Naive B cell (primary cell): Measurements from ENCODE around the gene SLC25A43. TPM values are rescaled to one million over a fixed set of nuclear protein-coding genes. Genes with fewer than 3 reads are reported as not detected.

Experiments used
- ATAC-seq, 2 donors: fragments of 150-1000 bp; cut with Tn5 transposase; 2 replicates each; pipeline ENCODE4 v1.10.0; 2021; ENCODE audit warnings: low read depth in 2 of 2, mild to moderate bottlenecking in 2 of 2, moderate library complexity in 2 of 2
- DNase-seq: peaks from one replicate; pipeline ENCODE4 v3.0.0; 2022
- H3K27ac Mint-ChIP-seq, 6 donors: one replicate each; pipeline ENCODE4 v1.8.0; 2020 to 2022; ENCODE audit warnings: mild to moderate bottlenecking in 6 of 6, mixed read lengths in 6 of 6, moderate library complexity in 5 of 6, inconsistent platforms in 2 of 6
- H3K27me3 Mint-ChIP-seq, 3 donors: one replicate each; pipeline ENCODE4 v1.8.0; 2021 to 2022; ENCODE audit warnings: mixed read lengths in 3 of 3, mild to moderate bottlenecking in 1 of 3
- H3K36me3 Mint-ChIP-seq, 2 donors: one replicate each; pipeline ENCODE4 v1.8.0; 2020 to 2022; ENCODE audit warnings: mixed read lengths in 2 of 2, inconsistent platforms in 1 of 2, mild to moderate bottlenecking in 1 of 2
- H3K4me1 Mint-ChIP-seq, 3 donors: one replicate each; pipeline ENCODE4 v1.8.0; 2020 to 2022; ENCODE audit warnings: mixed read lengths in 3 of 3, inconsistent platforms in 1 of 3, mild to moderate bottlenecking in 1 of 3, moderate library complexity in 1 of 3
- H3K4me3 Mint-ChIP-seq, 8 donors: one replicate each; pipeline ENCODE4 v1.8.0; 2020 to 2022; ENCODE audit warnings: mild to moderate bottlenecking in 8 of 8, mixed read lengths in 8 of 8, moderate library complexity in 8 of 8, inconsistent platforms in 2 of 8
- H3K9me3 Mint-ChIP-seq, 7 donors: one replicate each; pipeline ENCODE4 v1.8.0; 2020 to 2022; ENCODE audit warnings: mixed read lengths in 7 of 7, mild to moderate bottlenecking in 5 of 7, inconsistent platforms in 2 of 7, moderate library complexity in 1 of 7
- polyA plus RNA-seq, 6 donors: library from polyadenylated mRNA; unstranded; fragments of 300-500 nt; fragmentation: Illumina TruSeq; gene quantifications; one replicate each; pipeline ENCODE4 v1.2.3, GENCODE V29; 2021; ENCODE audit warnings: low read depth in 6 of 6

SLC25A43 gene
- polyA plus RNA-seq, 6 donors from 2014 or later: 9.3 to 15.3 (median 12.5) TPM

DNA sequence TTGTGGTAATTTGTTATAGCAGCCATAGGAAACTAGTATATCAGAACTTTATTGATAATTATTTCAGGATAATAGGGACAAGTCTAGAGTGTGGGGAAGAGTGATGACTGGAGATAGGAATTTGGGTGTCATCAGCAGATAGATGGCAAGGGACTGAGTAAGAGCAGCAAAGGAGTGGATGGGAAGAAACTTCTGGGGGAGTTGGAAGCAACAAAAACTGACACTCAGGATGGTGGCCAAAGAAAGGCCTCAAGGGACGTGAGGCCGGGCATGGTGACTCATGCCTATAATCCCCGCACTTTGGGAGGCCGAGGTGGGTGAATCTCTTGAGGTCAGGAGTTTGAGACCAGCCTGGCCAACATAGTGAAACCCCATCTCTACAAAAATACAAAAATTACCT, 60.0 kb downstream of the SLC25A43 start:
- Mint-ChIP-seq H3K4me3 (no peak overlapping the region), H3K9me3 (peaks cover 0 to 2% (median 0%) of the 10 kb centered on the region in 7 donors), H3K4me1 (peaks cover 0 to 5% (median 5%) of the 10 kb centered on the region in 3 donors), H3K27ac (no peak overlapping the region), H3K27me3 (no peaks in the 10 kb centered on the region), H3K36me3 (peaks cover 3 to 13% of the 10 kb centered on the region in 2 donors)
- ATAC-seq: no peak
- no peak for DNase-seq

DNA sequence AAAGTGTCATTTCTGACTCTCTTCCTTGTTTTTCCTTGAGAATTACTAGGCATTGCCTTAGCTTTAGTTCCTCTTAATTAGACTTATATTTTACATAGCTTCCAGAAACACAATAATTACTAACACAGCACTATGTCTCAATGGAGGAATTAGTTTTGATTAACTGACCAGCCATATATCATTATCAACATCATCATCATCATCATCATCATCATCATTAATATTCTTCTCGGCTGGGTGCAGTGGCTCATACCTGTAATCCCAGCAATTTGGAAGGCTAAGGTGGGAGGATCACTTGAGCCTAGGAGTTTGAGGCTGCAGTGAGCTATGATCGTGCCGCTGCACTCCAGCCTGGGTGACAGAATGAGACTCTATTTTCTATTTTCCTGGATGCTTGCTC, 66.4 kb downstream of the SLC25A43 start:
- Mint-ChIP-seq H3K4me3 (peak overlapping the region in 1 of 8 donors; percentile 56), H3K27me3 (no peaks in the 10 kb centered on the region), H3K36me3 (no peaks in the 10 kb centered on the region), H3K4me1 (peaks cover 5 to 11% (median 11%) of the 10 kb centered on the region in 3 donors), H3K9me3 (no peaks in the 10 kb centered on the region), H3K27ac (peak overlapping the region in 1 of 6 donors; percentile 12)
- no peak for DNase-seq
- ATAC-seq: no peak

GRCh38 chrX:119466970-119467369, 67.8 kb downstream of the SLC25A43 start:
- Mint-ChIP-seq H3K27me3 (no peaks in the 10 kb centered on the region), H3K4me3 (peak overlapping the region in 2 of 8 donors; percentile 19 to 96), H3K9me3 (no peaks in the 10 kb centered on the region), H3K36me3 (no peaks in the 10 kb centered on the region), H3K27ac (peak overlapping the region in 2 of 6 donors; percentile 19 to 24), H3K4me1 (peaks cover 5 to 11% (median 11%) of the 10 kb centered on the region in 3 donors)
- DNase-seq: no peak
- no peak for ATAC-seq

GRCh38 chrX:119467433-119467832, 68.3 kb downstream of the SLC25A43 start:
- DNase-seq (no peak), ATAC-seq (no peak)
- peaks cover 5 to 11% (median 11%) of the 10 kb centered on the region in 3 donors for H3K4me1 Mint-ChIP-seq
- H3K36me3 Mint-ChIP-seq: no peaks in the 10 kb centered on the region
- peak overlapping the region in 3 of 6 donors; percentile 19 to 91 (median 81) for H3K27ac Mint-ChIP-seq
- H3K4me3 Mint-ChIP-seq: peak overlapping the region in 4 of 8 donors; percentile 35 to 96 (median 90)
- no peaks in the 10 kb centered on the region for H3K9me3 Mint-ChIP-seq
- no peaks in the 10 kb centered on the region for H3K27me3 Mint-ChIP-seq

- Mint-ChIP-seq H3K9me3 (no peaks in the 10 kb centered on the region), H3K27ac (peak within 1 kb of the TSS; percentile 91 to 98 (median 97)), H3K4me3 (peak within 1 kb of the TSS; percentile 86 to 96 (median 92)), H3K36me3 (no peaks in the 10 kb centered on the region), H3K27me3 (no peaks in the 10 kb centered on the region), H3K4me1 (peaks cover 5 to 11% (median 11%) of the 10 kb centered on the region in 3 donors)
- peak; percentile 80 to 81 for ATAC-seq
- DNase-seq: peak; percentile 83
These were observed 68.9 kb downstream of the SLC25A43 start, which contains the start of gene SLC25A5 for GRCh38 chrX:119467842-119468550. SLC25A5 (plus strand) TSS chrX:119468444; CDS start chrX:119468516, 72 bp downstream.

GRCh38 chrX:119468551-119469312, 69.6 kb downstream of the SLC25A43 start:
- ATAC-seq: peak; percentile 70 to 71

DNA sequence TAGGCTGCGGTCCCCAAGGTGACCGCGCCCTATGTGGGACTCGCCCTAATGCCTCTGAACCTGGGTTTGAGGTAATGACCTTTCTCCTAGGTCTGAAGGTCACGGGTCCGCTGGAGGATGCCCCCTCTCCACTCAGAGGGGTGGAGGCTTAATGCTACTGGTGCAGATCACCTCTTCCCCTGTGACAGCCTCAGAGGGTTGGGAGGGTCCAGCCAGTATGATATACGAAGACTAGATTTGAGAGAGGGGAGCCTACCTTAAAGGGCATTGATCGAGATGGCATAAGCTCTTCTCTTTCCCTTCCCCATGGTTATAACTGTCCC, 70.1 kb downstream of the SLC25A43 start:
- no peak for DNase-seq
- Mint-ChIP-seq H3K4me3 (peak overlapping the region; percentile 86 to 96 (median 92)), H3K9me3 (no peaks in the 10 kb centered on the region), H3K4me1 (peaks cover 5 to 11% (median 11%) of the 10 kb centered on the region in 3 donors), H3K36me3 (no peaks in the 10 kb centered on the region), H3K27me3 (no peaks in the 10 kb centered on the region), H3K27ac (peak overlapping the region; percentile 91 to 98 (median 96))
- ATAC-seq: no peak

More at GRCh38 chrX:119468551-119469312, 69.6 kb downstream of the SLC25A43 start:
- DNase-seq: peak; percentile 88
- no peaks in the 10 kb centered on the region for H3K36me3 Mint-ChIP-seq
- peaks cover 5 to 11% (median 11%) of the 10 kb centered on the region in 3 donors for H3K4me1 Mint-ChIP-seq
- no peaks in the 10 kb centered on the region for H3K27me3 Mint-ChIP-seq
- peak overlapping the region; percentile 86 to 96 (median 92) for H3K4me3 Mint-ChIP-seq
- H3K27ac Mint-ChIP-seq: peak overlapping the region; percentile 91 to 98 (median 97)
- H3K9me3 Mint-ChIP-seq: no peaks in the 10 kb centered on the region

DNA sequence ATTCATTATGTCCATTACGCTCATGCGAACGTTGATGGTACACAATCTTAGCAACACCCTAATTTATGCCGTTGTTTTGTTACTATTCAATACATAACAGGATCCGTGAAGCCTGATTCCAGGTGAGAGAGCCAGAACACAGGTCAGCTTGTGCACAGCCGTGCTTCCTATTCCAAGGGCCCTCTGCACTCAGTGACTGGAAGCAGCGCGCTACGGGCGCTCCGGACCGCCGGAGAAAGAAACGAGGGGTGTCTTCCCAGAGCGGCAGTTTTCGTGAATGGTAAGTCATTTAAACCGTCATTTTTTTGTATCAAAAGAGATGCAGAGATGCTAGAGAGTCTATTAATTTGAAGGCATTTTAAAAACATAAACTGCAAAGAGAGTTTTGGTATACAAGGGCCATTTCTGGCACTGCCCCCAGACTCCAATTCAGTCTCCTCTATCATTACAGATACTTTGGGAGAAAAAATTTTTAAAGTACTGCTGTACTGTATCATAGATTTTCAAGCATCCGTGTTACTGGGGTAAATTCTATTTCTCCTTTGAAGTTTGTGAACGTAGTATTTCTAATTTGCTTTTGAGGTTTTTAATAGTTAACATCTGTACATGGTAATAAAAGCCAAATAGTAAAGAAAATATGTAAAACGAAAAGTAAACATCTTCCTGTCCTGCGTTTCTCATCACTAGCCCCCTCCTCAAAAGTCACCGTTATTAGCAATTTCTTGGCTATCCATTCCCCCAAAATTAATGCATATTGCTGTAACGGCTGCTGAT, 75.7 kb downstream of the SLC25A43 start:
- Mint-ChIP-seq H3K4me3 (peak overlapping the region in 1 of 8 donors; percentile 57), H3K27me3 (no peaks in the 10 kb centered on the region), H3K27ac (peak overlapping the region in 1 of 6 donors; percentile 59), H3K4me1 (no peaks in the 10 kb centered on the region), H3K9me3 (no peaks in the 10 kb centered on the region), H3K36me3 (no peaks in the 10 kb centered on the region)
- ATAC-seq (no peak), DNase-seq (no peak)

DNA sequence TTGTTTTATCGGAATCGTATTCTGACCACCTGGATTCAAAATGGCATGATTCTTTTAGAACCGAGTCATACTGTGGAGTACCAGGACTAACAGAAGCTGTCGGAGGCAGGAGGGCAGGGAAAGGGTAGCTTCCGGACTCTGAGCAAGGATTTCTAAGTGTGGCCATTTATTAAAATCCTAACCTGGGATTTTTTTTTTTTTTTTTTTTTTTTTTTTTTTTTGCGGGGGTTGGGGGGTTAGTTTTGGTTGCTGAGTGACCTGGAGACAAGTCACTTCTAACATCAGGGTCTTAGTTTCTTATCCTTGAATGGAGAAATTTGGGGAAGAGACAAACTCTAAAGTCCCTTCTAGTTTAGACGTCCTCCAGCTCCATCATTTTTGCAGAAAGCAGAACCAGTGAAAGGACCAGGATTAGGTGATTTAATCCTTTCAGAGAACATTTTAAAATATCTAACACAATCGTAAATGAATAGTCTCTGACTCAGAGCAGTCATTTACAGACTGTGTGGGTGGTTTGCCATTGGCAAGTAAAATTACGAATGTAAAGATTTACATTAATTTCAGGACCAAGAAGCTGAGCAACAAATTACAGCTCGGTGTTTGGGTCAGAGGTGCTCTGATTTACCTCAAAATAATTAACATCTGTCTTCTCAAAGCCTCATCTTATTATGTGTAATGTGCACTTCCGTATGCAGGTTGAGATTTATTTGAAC, 76.4 kb downstream of the SLC25A43 start:
- H3K9me3 Mint-ChIP-seq: no peaks in the 10 kb centered on the region
- H3K36me3 Mint-ChIP-seq: no peaks in the 10 kb centered on the region
- no peak for ATAC-seq
- no peaks in the 10 kb centered on the region for H3K4me1 Mint-ChIP-seq
- no peaks in the 10 kb centered on the region for H3K27me3 Mint-ChIP-seq
- DNase-seq: no peak
- H3K4me3 Mint-ChIP-seq: no peak overlapping the region
- H3K27ac Mint-ChIP-seq: no peak overlapping the region

DNA sequence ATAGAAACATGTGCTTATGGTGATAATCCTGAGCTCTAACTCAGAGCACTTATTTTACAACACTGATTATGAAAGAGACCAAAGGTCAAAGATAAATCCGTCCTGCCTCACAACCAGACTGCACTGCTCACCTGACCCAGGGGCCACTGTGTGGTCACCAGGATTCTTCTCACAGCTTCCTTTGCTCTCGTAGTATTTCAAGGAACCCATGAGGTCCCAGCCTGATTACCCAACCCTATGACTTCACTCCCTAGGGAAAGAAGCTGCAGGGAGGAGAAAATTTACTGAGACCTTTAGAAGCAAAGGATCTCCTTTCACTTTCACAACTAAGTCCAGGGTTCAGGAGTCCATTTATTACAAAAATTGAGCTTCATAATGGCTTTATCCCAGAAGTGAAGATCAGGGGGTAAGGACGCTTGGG, 78.7 kb downstream of the SLC25A43 start:
- Mint-ChIP-seq H3K4me3 (no peak overlapping the region), H3K9me3 (no peaks in the 10 kb centered on the region), H3K27me3 (peaks cover 0 to 1% (median 0%) of the 10 kb centered on the region in 3 donors), H3K27ac (no peak overlapping the region), H3K36me3 (no peaks in the 10 kb centered on the region), H3K4me1 (peaks cover under 1 to 7% (median 5%) of the 10 kb centered on the region in 3 donors)
- ATAC-seq (no peak), DNase-seq (no peak)

DNA sequence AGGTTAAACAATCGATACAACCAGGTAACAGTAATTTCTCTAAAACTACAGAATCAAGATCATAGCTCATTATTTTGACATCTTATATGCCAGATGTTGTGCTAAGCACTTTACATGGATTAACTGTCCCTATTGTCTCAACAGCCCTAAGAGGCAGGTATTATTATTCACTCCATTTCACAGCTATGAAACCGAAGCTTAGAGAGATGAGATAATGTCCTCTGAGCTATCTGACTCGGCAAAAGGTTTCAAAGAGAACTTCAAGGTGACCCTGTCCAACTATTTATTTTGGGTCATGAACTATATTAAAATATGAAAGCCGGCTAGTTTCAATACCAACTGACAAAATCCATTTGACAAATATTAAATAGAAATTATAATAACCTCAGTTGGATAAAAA, 79.4 kb downstream of the SLC25A43 start:
- no peaks in the 10 kb centered on the region for H3K36me3 Mint-ChIP-seq
- no peak overlapping the region for H3K4me3 Mint-ChIP-seq
- peaks cover 0 to 8% (median 0%) of the 10 kb centered on the region in 3 donors for H3K27me3 Mint-ChIP-seq
- H3K9me3 Mint-ChIP-seq: no peaks in the 10 kb centered on the region
- ATAC-seq (no peak), DNase-seq (no peak)
- H3K4me1 Mint-ChIP-seq: peaks cover 4 to 11% (median 9%) of the 10 kb centered on the region in 3 donors
- H3K27ac Mint-ChIP-seq: no peak overlapping the region

DNA sequence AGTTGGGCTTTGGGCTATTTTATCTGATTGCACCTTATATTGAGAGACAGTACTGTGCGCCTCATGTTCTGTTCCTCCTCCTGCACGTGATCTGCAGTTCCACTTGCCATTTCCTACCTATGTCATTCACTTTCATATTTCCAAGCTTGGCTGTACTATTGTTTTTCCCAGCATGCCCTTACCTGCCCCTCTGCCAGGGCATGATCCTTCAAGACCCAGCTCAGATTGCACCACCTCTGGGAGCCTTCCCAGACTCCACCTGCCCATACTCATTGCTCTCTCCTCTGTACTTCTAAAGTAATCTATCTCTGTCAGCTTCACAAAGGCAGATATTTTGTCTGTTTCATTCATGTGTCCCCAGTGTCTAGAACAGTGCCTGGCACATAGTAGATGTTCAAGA, 80.7 kb downstream of the SLC25A43 start:
- no peak for ATAC-seq
- Mint-ChIP-seq H3K9me3 (no peaks in the 10 kb centered on the region), H3K4me1 (peaks cover 4 to 11% (median 9%) of the 10 kb centered on the region in 3 donors), H3K27me3 (peaks cover 0 to 8% (median 0%) of the 10 kb centered on the region in 3 donors), H3K27ac (no peak overlapping the region), H3K4me3 (no peak overlapping the region), H3K36me3 (no peaks in the 10 kb centered on the region)
- no peak for DNase-seq
